SK-N-SH treated with all-trans-retinoic acid at 6 μM for 48 hours (cell line): Measurements from ENCODE around the gene FOXD3.

Experiments
- ATAC-seq: fragments of 200-7000 bp; cut with Tn5 transposase; 3 replicates; pipeline ENCODE4 v1.9.1; 2020; ENCODE audit warnings: mild to moderate bottlenecking, moderate library complexity
- ARNTL ChIP-seq: fragments of 450-650 bp; formaldehyde crosslinking; IDR thresholded peaks from 2 replicates; pipeline ENCODE4 v1.5.0; 2020; ENCODE audit warnings: low read depth, mild to moderate bottlenecking, moderate library complexity, borderline replicate concordance
- BACH2 ChIP-seq: fragments of 250-450 bp; sonication (Bioruptor Pico); IDR thresholded peaks from 2 replicates; pipeline ENCODE4 v1.9.0; 2021; ENCODE audit warnings: mild to moderate bottlenecking, borderline replicate concordance
- CREB5 ChIP-seq: fragments of 250-450 bp; sonication (Bioruptor Pico); IDR thresholded peaks from 2 replicates; pipeline ENCODE4 v1.5.1; 2020; ENCODE audit warnings: low read depth, mild to moderate bottlenecking, moderate library complexity
- CSDC2 ChIP-seq: fragments of 250-450 bp; sonication (Bioruptor Pico); IDR thresholded peaks from 2 replicates; pipeline ENCODE4 v1.5.0; 2020; ENCODE audit warnings: mild to moderate bottlenecking, moderate library complexity
- ESRRG ChIP-seq: fragments of 250-450 bp; sonication (Bioruptor Pico); IDR thresholded peaks from 2 replicates; pipeline ENCODE4 v1.6.1; 2021; ENCODE audit warnings: mild to moderate bottlenecking
- GLIS3 ChIP-seq: fragments of 250-450 bp; sonication (Bioruptor Pico); IDR thresholded peaks from 2 replicates; pipeline ENCODE4 v1.5.0; 2020; ENCODE audit warnings: mild to moderate bottlenecking, moderate library complexity
- ISL1 ChIP-seq: fragments of 250-450 bp; sonication (Bioruptor Pico); IDR thresholded peaks from 2 replicates; pipeline ENCODE4 v2.1.2; 2022; ENCODE audit warnings: mild to moderate bottlenecking, moderate library complexity
- OSR1 ChIP-seq: fragments of 250-450 bp; sonication (Bioruptor Pico); IDR thresholded peaks from 2 replicates; pipeline ENCODE4 v1.8.0; 2022; ENCODE audit warnings: moderate library complexity, mild to moderate bottlenecking, inconsistent platforms
- PATZ1 ChIP-seq: fragments of 250-450 bp; sonication (Bioruptor Pico); IDR thresholded peaks from 2 replicates; pipeline ENCODE4 v1.8.0; 2020; ENCODE audit warnings: mild to moderate bottlenecking, moderate library complexity, borderline replicate concordance
- PPARA ChIP-seq: fragments of 250-450 bp; sonication (Bioruptor Pico); IDR thresholded peaks from 2 replicates; pipeline ENCODE4 v1.5.0; 2020; ENCODE audit warnings: mild to moderate bottlenecking, borderline replicate concordance
- RARB ChIP-seq: fragments of 250-450 bp; sonication (Bioruptor Pico); IDR thresholded peaks from 2 replicates; pipeline ENCODE4 v1.8.0; 2021; ENCODE audit warnings: mild to moderate bottlenecking, moderate library complexity
- SNAI2 ChIP-seq: fragments of 250-450 bp; sonication (Bioruptor Pico); IDR thresholded peaks from 2 replicates; pipeline ENCODE4 v1.5.0; 2020; ENCODE audit warnings: mild to moderate bottlenecking, moderate library complexity
- TCF4 ChIP-seq: fragments of 250-450 bp; sonication (Bioruptor Pico); IDR thresholded peaks from 2 replicates; pipeline ENCODE4 v1.8.0; 2021; ENCODE audit warnings: mild to moderate bottlenecking, moderate library complexity, borderline replicate concordance
- TOX ChIP-seq: fragments of 250-450 bp; sonication (Bioruptor Pico); IDR thresholded peaks from 2 replicates; pipeline ENCODE4 v1.8.0; 2021; ENCODE audit warnings: mild to moderate bottlenecking, moderate library complexity, borderline replicate concordance
- TSHZ2 ChIP-seq: fragments of 250-450 bp; sonication (Bioruptor Pico); IDR thresholded peaks from 2 replicates; pipeline ENCODE4 v1.5.0; 2020; ENCODE audit warnings: mild to moderate bottlenecking, moderate library complexity
- ZC3H10 ChIP-seq: fragments of 250-450 bp; sonication (Bioruptor Pico); IDR thresholded peaks from 2 replicates; pipeline ENCODE4 v1.5.1; 2021; ENCODE audit warnings: mild to moderate bottlenecking, moderate library complexity
- ZFP3 ChIP-seq: fragments of 250-450 bp; sonication (Bioruptor Pico); IDR thresholded peaks from 2 replicates; pipeline ENCODE4 v1.5.0; 2020; ENCODE audit warnings: mild to moderate bottlenecking, moderate library complexity
- ZFP30 ChIP-seq: fragments of 450-650 bp; formaldehyde crosslinking; IDR thresholded peaks from 2 replicates; pipeline ENCODE4 v1.5.0; 2022; ENCODE audit warnings: mild to moderate bottlenecking, moderate library complexity
- ZNF565 ChIP-seq: fragments of 450-650 bp; formaldehyde crosslinking; conservative IDR thresholded peaks from 2 replicates; pipeline ENCODE4 v1.5.0; 2020; ENCODE audit warnings: low read depth, mild to moderate bottlenecking, moderate library complexity
- ZNF70 ChIP-seq: fragments of 450-650 bp; formaldehyde crosslinking; IDR thresholded peaks from 2 replicates; pipeline ENCODE4 v1.5.0; 2020; ENCODE audit warnings: mild to moderate bottlenecking, moderate library complexity
- ZNF8 ChIP-seq: fragments of 450-650 bp; formaldehyde crosslinking; IDR thresholded peaks from 2 replicates; pipeline ENCODE4 v1.5.0; 2020; ENCODE audit warnings: mild to moderate bottlenecking, moderate library complexity

FOXD3 gene

GRCh38 chr1:63322114-63322943 lies at the start of gene FOXD3:
Gene FOXD3, plus strand, starts transcription at chr1:63322567. Its CDS starts 492 bp downstream, at chr1:63323059.
- TF ChIP-seq SNAI2 (CRISPR knock-in tag): no peak
- no peak for TF ChIP-seq PATZ1 (CRISPR knock-in tag)
- TF ChIP-seq GLIS3: no peak
- no peak for TF ChIP-seq ESRRG (CRISPR knock-in tag)
- TF ChIP-seq CREB5 (CRISPR knock-in tag): no peak
- TF ChIP-seq PPARA (CRISPR knock-in tag): no peak
- TF ChIP-seq ZC3H10 (CRISPR knock-in tag): no peak
- no peak for TF ChIP-seq ZFP3 (CRISPR knock-in tag)
- ATAC-seq: peak; percentile 7

GRCh38 chr1:63272811-63273210 lies 49.6 kb upstream of the FOXD3 start:
- no peak for TF ChIP-seq ZNF70 (CRISPR knock-in tag)
- no peak for TF ChIP-seq ISL1 (CRISPR knock-in tag)
- TF ChIP-seq TOX: no peak
- no peak for TF ChIP-seq ZNF8 (CRISPR knock-in tag)
- no peak for TF ChIP-seq OSR1 (CRISPR knock-in tag)
- TF ChIP-seq ESRRG (CRISPR knock-in tag): no peak
- TF ChIP-seq ZNF565 (CRISPR knock-in tag): no peak
- no peak for TF ChIP-seq ZFP30 (CRISPR knock-in tag)
- no peak for TF ChIP-seq CSDC2 (CRISPR knock-in tag)
- TF ChIP-seq RARB (CRISPR knock-in tag): no peak
- TF ChIP-seq CREB5 (CRISPR knock-in tag): no peak
- TF ChIP-seq PPARA (CRISPR knock-in tag): no peak
- TF ChIP-seq TCF4 (CRISPR knock-in tag): no peak
- TF ChIP-seq TSHZ2 (CRISPR knock-in tag): no peak
- ATAC-seq: no peak

GRCh38 chr1:63274371-63274770 lies 48.0 kb upstream of the FOXD3 start:
- no peak for ATAC-seq
- TF ChIP-seq ISL1 (CRISPR knock-in tag) (no peak), PPARA (CRISPR knock-in tag) (no peak), ZNF70 (CRISPR knock-in tag) (no peak), ARNTL (no peak)

- ATAC-seq: no peak
- TF ChIP-seq CSDC2 (CRISPR knock-in tag): no peak
- TF ChIP-seq ARNTL: no peak
- no peak for TF ChIP-seq ZNF70 (CRISPR knock-in tag)
- TF ChIP-seq BACH2 (CRISPR knock-in tag): no peak
- TF ChIP-seq ZNF565 (CRISPR knock-in tag): no peak
- no peak for TF ChIP-seq PPARA (CRISPR knock-in tag)
Measured at GRCh38 chr1:63274979-63275378, 47.4 kb upstream of the FOXD3 start.
